B cell (primary cell): Measurements from ENCODE around the gene CACNA2D3. TPM values are rescaled to one million over a fixed set of nuclear protein-coding genes. Genes with fewer than 3 reads are reported as not detected.

ENCODE experiments used
- ATAC-seq: fragments of 200-7000 bp; cut with Tn5 transposase; one replicate; pipeline ENCODE4 v1.10.0; 2021; ENCODE audit warnings: low read depth, mild to moderate bottlenecking, moderate number of reproducible peaks, moderate library complexity
- CTCF ChIA-PET: fragments of 350-600 bp; sonication (Branson Sonifier 250); formaldehyde crosslinking; loops from one replicate; lab custom pipeline; 2021; ENCODE audit warnings: antibody characterized with exemption, inconsistent platforms; lab: Charles Lee
- POLR2A ChIA-PET: fragments of 350-600 bp; sonication (Branson Sonifier 250); formaldehyde crosslinking; loops from one replicate; lab custom pipeline; 2021; ENCODE audit warnings: antibody characterized with exemption; lab: Charles Lee
- DNase-seq: peaks from one replicate; pipeline ENCODE4 v3.0.0; 2013
- H2AFZ ChIP-seq: 2 replicates; pipeline ENCODE4 v1.6.1; 2012; ENCODE audit warnings: mild to moderate bottlenecking, low read depth, low read length; ENCODE audit not compliant: insufficient read depth, poor library complexity, severe bottlenecking
- H3K27ac ChIP-seq, 2 donors: 1 replicate in 1 of 2; 2 replicates in 1 of 2; pipeline ENCODE4 v1.5.1; 2012 to 2013; ENCODE audit warnings: low read length in 2 of 2, mild to moderate bottlenecking in 2 of 2, moderate library complexity in 1 of 2
- H3K27me3 ChIP-seq, 4 experiments: fragments of 200-600 bp in 1 of 4; sonication (generic) in 1 of 4; replicated peaks in 1 of 4; 1 replicate in 2 of 4; 2 replicates in 2 of 4; pipeline versions ENCODE4 v1.6.1 to v1.7.0; 2013 to 2016; ENCODE audit warnings: low read length in 3 of 4, mild to moderate bottlenecking in 2 of 4, mixed read lengths in 1 of 4, moderate library complexity in 1 of 4; ENCODE audit not compliant: insufficient read depth in 4 of 4, control insufficient read depth in 3 of 4; ENCODE audit errors: control extremely low read depth in 1 of 4
- H3K36me3 ChIP-seq, 2 experiments: replicated peaks in 1 of 2; 1 replicate in 1 of 2; 2 replicates in 1 of 2; pipeline versions ENCODE4 v1.6.1 to v1.7.1; 2013; ENCODE audit warnings: low read length in 1 of 2; ENCODE audit not compliant: insufficient read depth in 2 of 2, control insufficient read depth in 1 of 2; ENCODE audit errors: control extremely low read depth in 1 of 2, extremely low read depth in 1 of 2
- H3K4me1 ChIP-seq, 2 donors: fragments of 200-600 bp in 1 of 2; sonication (generic) in 1 of 2; 1 replicate in 1 of 2; 2 replicates in 1 of 2; pipeline versions ENCODE4 v1.5.1 to v1.6.1; 2013 to 2017; ENCODE audit warnings: low read length in 2 of 2; ENCODE audit not compliant: control insufficient read depth in 2 of 2, insufficient read depth in 2 of 2
- H3K4me2 ChIP-seq: replicated peaks from 2 replicates; pipeline ENCODE3; 2012; ENCODE audit warnings: mild to moderate bottlenecking, low read depth, low read length; ENCODE audit not compliant: poor library complexity, severe bottlenecking
- H3K4me3 ChIP-seq, 5 experiments: fragments of 200-600 bp in 1 of 5; sonication (generic) in 1 of 5; 1 replicate in 3 of 5; 2 replicates in 2 of 5; pipeline versions ENCODE4 v1.5.1 to v1.7.0; 2011 to 2016; ENCODE audit warnings: low read length in 4 of 5, mild to moderate bottlenecking in 4 of 5, low read depth in 2 of 5, control low read depth in 1 of 5, moderate library complexity in 1 of 5; ENCODE audit not compliant: insufficient read depth in 1 of 5; ENCODE audit errors: control extremely low read depth in 1 of 5, extremely low read depth in 1 of 5
- H3K79me2 ChIP-seq: fragments of 200-600 bp; sonication (generic); one replicate; pipeline ENCODE4 v1.6.0; 2016; ENCODE audit warnings: low read length; ENCODE audit not compliant: control insufficient read depth, insufficient read depth
- H3K9ac ChIP-seq: fragments of 200-600 bp; sonication (generic); 2 replicates; pipeline ENCODE4 v1.6.1; 2017; ENCODE audit warnings: mild to moderate bottlenecking, low read length, moderate library complexity
- H3K9me3 ChIP-seq, 3 donors: one replicate each; pipeline versions ENCODE4 v1.6.1 to v1.7.1; 2013; ENCODE audit warnings: low read length in 2 of 3; ENCODE audit not compliant: control insufficient read depth in 2 of 3, insufficient read depth in 1 of 3; ENCODE audit errors: control extremely low read depth in 1 of 3
- H4K20me1 ChIP-seq: 2 replicates; pipeline ENCODE4 v1.6.0; 2012; ENCODE audit warnings: mild to moderate bottlenecking, low read length; ENCODE audit not compliant: insufficient read depth, control insufficient read depth, poor library complexity, severe bottlenecking
- H3K27ac Mint-ChIP-seq: one replicate; pipeline ENCODE4 v1.8.0; 2021; ENCODE audit warnings: mixed read lengths
- H3K27me3 Mint-ChIP-seq: one replicate; pipeline ENCODE4 v1.8.0; 2021; ENCODE audit warnings: mixed read lengths
- H3K4me1 Mint-ChIP-seq: one replicate; pipeline ENCODE4 v1.8.0; 2021; ENCODE audit warnings: mixed read lengths
- H3K4me3 Mint-ChIP-seq: one replicate; pipeline ENCODE4 v1.8.0; 2021; ENCODE audit warnings: mixed read lengths
- H3K9me3 Mint-ChIP-seq: one replicate; pipeline ENCODE4 v1.8.0; 2022; ENCODE audit warnings: mixed read lengths; ENCODE audit not compliant: insufficient read depth
- CTCF ChIP-seq: fragments of 200-600 bp; IDR thresholded peaks from one replicate; pipeline ENCODE4 v1.8.0; 2022; ENCODE audit warnings: antibody characterized with exemption, mild to moderate bottlenecking
- EZH2 ChIP-seq: IDR thresholded peaks from 2 replicates; pipeline ENCODE4 v1.6.1; 2012; ENCODE audit warnings: borderline replicate concordance, low read depth, mild to moderate bottlenecking, moderate library complexity, low read length; ENCODE audit not compliant: insufficient read depth, poor library complexity, severe bottlenecking
- WGBS: methylation state at CpG from one replicate; pipeline ENCODE4 v1.1.5; 2013; ENCODE audit warnings: missing lambda C conversion rate; ENCODE audit not compliant: insufficient coverage; 5-methylcytosine and 5-hydroxymethylcytosine counted together
- intact Hi-C: fragments of 100-400 bp; cut with micrococcal nuclease; formaldehyde crosslinking; loops from one replicate; pipeline ENCODE4 v1.10.0; 2022
- polyA plus RNA-seq: library from polyadenylated mRNA; depleted of rRNA; stranded (reverse); fragments of >200 nt; gene quantifications from 2 replicates; pipeline ENCODE4 v1.2.3, GENCODE V29; 2012
- total RNA-seq, 2 donors: library from RNA; stranded (reverse); fragments of 120-200 nt in 1 of 2; gene quantifications; 1 replicate in 1 of 2; 2 replicates in 1 of 2; pipeline versions ENCODE4 v1.2.3 to v1.2.4, GENCODE V29; 2013 to 2022

CACNA2D3 gene
- total and polyA plus RNA-seq, 2 donors (not counting 1 experiment from before 2014, with no cell fraction given): not detected

DNA sequence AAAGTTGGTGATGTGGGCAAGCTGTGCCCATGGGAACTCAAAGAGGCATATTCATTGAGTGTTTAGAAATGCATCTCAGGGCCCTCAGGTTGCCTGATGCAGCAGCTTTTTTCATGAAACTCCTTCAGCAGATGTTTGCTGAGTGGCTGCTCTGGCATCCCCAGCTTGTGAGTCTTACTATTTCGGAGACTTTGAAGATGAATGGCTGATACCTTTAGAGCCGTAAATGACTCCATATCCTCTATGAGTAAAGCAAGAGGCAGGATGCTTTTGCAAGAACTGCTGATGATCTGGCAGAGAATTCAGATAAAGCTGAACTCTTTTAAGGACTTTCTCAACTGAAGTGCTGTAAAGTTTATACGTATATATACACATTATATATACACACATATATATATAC, 384.3 kb downstream of the CACNA2D3 start:
- H3K4me1 ChIP-seq: no peaks in the 10 kb centered on the region

DNA sequence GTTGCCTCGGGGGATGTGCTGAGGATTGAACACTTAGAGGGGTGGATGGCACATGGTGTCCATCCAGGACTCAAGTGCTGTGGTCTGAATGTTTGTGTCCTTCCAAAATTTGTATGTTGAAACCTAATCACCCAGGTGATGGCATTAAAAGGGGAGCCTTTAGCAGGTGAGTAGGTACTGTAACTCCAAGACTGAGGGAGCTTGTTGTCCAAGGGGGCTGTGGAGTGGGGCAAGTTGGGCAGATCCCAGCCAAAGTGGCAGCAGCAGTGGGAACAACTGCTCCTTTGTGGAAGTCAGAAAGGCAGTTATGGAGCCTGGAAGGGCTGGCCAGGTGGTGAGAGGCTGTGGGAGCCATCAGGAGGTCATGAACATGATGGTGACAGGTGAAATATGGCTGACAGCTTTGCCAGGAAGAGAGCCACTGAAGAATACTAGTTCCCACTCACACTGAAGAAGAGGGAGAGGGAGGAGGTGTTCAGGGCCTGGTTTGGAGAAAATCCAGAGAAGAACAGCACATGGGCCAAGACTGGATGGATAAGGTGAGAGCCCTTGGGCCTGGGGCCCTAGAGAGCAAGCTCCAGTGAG, 385.6 kb downstream of the CACNA2D3 start:
- CTCF ChIA-PET: no interaction called here
- peaks cover 2% of the 10 kb centered on the region for H3K9me3 Mint-ChIP-seq

More for the DNA sequence above, 384.3 kb downstream of the CACNA2D3 start:
- ChIA-PET CTCF (no interaction called here), POLR2A (no interaction called here)
- no peaks in the 10 kb centered on the region for H3K27me3 Mint-ChIP-seq
- no peaks in the 10 kb centered on the region for H3K4me1 Mint-ChIP-seq
- H3K4me3 ChIP-seq: no peak overlapping the region
- no peaks in the 10 kb centered on the region for H3K79me2 ChIP-seq
- H3K4me3 Mint-ChIP-seq: no peak overlapping the region
- peaks cover 0 to 8% (median 0%) of the 10 kb centered on the region in 3 donors for H3K9me3 ChIP-seq
- no peak for TF ChIP-seq EZH2
- no peak for TF ChIP-seq CTCF
- no peak overlapping the region for H3K4me2 ChIP-seq
- no peak overlapping the region for H2AFZ ChIP-seq
- intact Hi-C loops: no loop called here
- DNase-seq (no peak), ATAC-seq (no peak)
- no peaks in the 10 kb centered on the region for H3K27me3 ChIP-seq
- no peaks in the 10 kb centered on the region for H4K20me1 ChIP-seq
- H3K27ac ChIP-seq: no peak overlapping the region
- H3K9me3 Mint-ChIP-seq: no peaks in the 10 kb centered on the region
- no peaks in the 10 kb centered on the region for H3K36me3 ChIP-seq
- 93% methylated on average over 2 of the region's 3 CpGs for WGBS
- H3K9ac ChIP-seq: no peak overlapping the region
- no peak overlapping the region for H3K27ac Mint-ChIP-seq

More for the DNA sequence above, 385.6 kb downstream of the CACNA2D3 start:
- Mint-ChIP-seq H3K4me1 (no peaks in the 10 kb centered on the region), H3K27ac (no peak overlapping the region), H3K27me3 (no peaks in the 10 kb centered on the region), H3K4me3 (no peak overlapping the region)
- Histone ChIP-seq H4K20me1 (no peaks in the 10 kb centered on the region), H3K9me3 (peaks cover 0 to 8% (median 0%) of the 10 kb centered on the region in 3 donors), H3K9ac (no peak overlapping the region), H3K79me2 (no peaks in the 10 kb centered on the region), H3K36me3 (no peaks in the 10 kb centered on the region), H3K27me3 (no peaks in the 10 kb centered on the region), H3K4me2 (no peak overlapping the region), H3K27ac (no peak overlapping the region), H3K4me1 (no peaks in the 10 kb centered on the region), H2AFZ (no peak overlapping the region), H3K4me3 (no peak overlapping the region)
- WGBS: no CpG with 5 or more reads among the region's 1 CpG
- no peak for TF ChIP-seq EZH2
- no peak for TF ChIP-seq CTCF
- ATAC-seq (no peak), DNase-seq (no peak)
- POLR2A ChIA-PET: no interaction called here
- intact Hi-C loops: no loop called here
